H9 (cell line): ENCODE measurements around the gene ZNF681. TPM values are rescaled to one million over a fixed set of nuclear protein-coding genes. Genes with fewer than 3 reads are reported as not detected.

ENCODE experiments used
- DNase-seq: peaks from one replicate; pipeline ENCODE4 v3.0.0-alpha.2; 2017
- H2AFZ ChIP-seq: one replicate; pipeline ENCODE4 v1.6.1; 2013; ENCODE audit warnings: mild to moderate bottlenecking, low read length, control low read depth, moderate library complexity
- H2AK5ac ChIP-seq: 2 replicates; pipeline ENCODE4 v1.6.1; 2013; ENCODE audit warnings: low read length, control low read depth, mixed read lengths; ENCODE audit not compliant: insufficient read length
- H2BK120ac ChIP-seq: one replicate; pipeline ENCODE4 v1.6.1; 2013; ENCODE audit warnings: low read depth, mild to moderate bottlenecking, low read length, control low read depth, inconsistent platforms; ENCODE audit not compliant: poor library complexity, severe bottlenecking
- H2BK12ac ChIP-seq: 2 replicates; pipeline ENCODE4 v1.6.1; 2013; ENCODE audit warnings: low read length, control low read depth, mixed read lengths, low read depth; ENCODE audit not compliant: insufficient read length
- H2BK15ac ChIP-seq: 2 replicates; pipeline ENCODE4 v1.6.1; 2013; ENCODE audit warnings: low read depth, low read length, control low read depth
- H2BK20ac ChIP-seq: one replicate; pipeline ENCODE4 v1.6.1; 2013; ENCODE audit warnings: low read depth, mild to moderate bottlenecking, low read length, control low read depth, inconsistent platforms; ENCODE audit not compliant: poor library complexity, severe bottlenecking
- H2BK5ac ChIP-seq: 2 replicates; pipeline ENCODE4 v1.6.1; 2013; ENCODE audit warnings: low read length, control low read depth, mixed read lengths; ENCODE audit not compliant: insufficient read length
- H3K14ac ChIP-seq: 2 replicates; pipeline ENCODE4 v1.6.1; 2013; ENCODE audit warnings: low read length, control low read depth; ENCODE audit not compliant: insufficient read depth
- H3K18ac ChIP-seq: 2 replicates; pipeline ENCODE4 v1.6.1; 2013; ENCODE audit warnings: low read depth, mild to moderate bottlenecking, mixed read lengths, low read length, control low read depth; ENCODE audit not compliant: insufficient read length
- H3K23ac ChIP-seq: 2 replicates; pipeline ENCODE4 v1.6.1; 2013; ENCODE audit warnings: low read length, control low read depth, mixed read lengths, low read depth; ENCODE audit not compliant: insufficient read length
- H3K23me2 ChIP-seq: 2 replicates; pipeline ENCODE4 v1.6.1; 2013; ENCODE audit warnings: low read depth, mild to moderate bottlenecking, mixed read lengths, low read length, control low read depth; ENCODE audit not compliant: insufficient read length, poor library complexity, severe bottlenecking
- H3K27ac ChIP-seq: 2 replicates; pipeline ENCODE4 v1.5.1; 2013; ENCODE audit warnings: low read length, control low read depth, mixed read lengths, low read depth; ENCODE audit not compliant: insufficient read length
- H3K27me3 ChIP-seq: 2 replicates; pipeline ENCODE4 v1.6.1; 2013; ENCODE audit warnings: low read length, control low read depth, inconsistent platforms; ENCODE audit not compliant: insufficient read depth
- H3K4ac ChIP-seq: 2 replicates; pipeline ENCODE4 v1.6.1; 2013; ENCODE audit warnings: low read depth, mild to moderate bottlenecking, control low read depth, inconsistent platforms, low read length, moderate library complexity
- H3K4me1 ChIP-seq: 2 replicates; pipeline ENCODE4 v1.6.1; 2013; ENCODE audit warnings: low read length, control low read depth, inconsistent platforms; ENCODE audit not compliant: insufficient read depth
- H3K4me2 ChIP-seq: 2 replicates; pipeline ENCODE4 v1.6.1; 2013; ENCODE audit warnings: low read length, control low read depth, mixed read lengths; ENCODE audit not compliant: insufficient read length, insufficient read depth
- H3K56ac ChIP-seq: 2 replicates; pipeline ENCODE4 v1.6.1; 2013; ENCODE audit warnings: low read depth, mild to moderate bottlenecking, mixed read lengths, low read length, control low read depth; ENCODE audit not compliant: insufficient read length
- H3K79me1 ChIP-seq: 2 replicates; pipeline ENCODE4 v1.6.1; 2013; ENCODE audit warnings: low read depth, mild to moderate bottlenecking, moderate library complexity, low read length, control low read depth, inconsistent platforms; ENCODE audit not compliant: insufficient read depth, poor library complexity, severe bottlenecking
- H3K79me2 ChIP-seq: 2 replicates; pipeline ENCODE4 v1.6.1; 2013; ENCODE audit warnings: low read length, control low read depth, inconsistent platforms; ENCODE audit not compliant: insufficient read depth
- H3K9ac ChIP-seq: 2 replicates; pipeline ENCODE4 v1.6.1; 2013; ENCODE audit warnings: low read length, control low read depth, mixed read lengths; ENCODE audit not compliant: insufficient read length; ENCODE audit errors: extremely low read depth
- H3K9me3 ChIP-seq: one replicate; pipeline ENCODE4 v1.6.1; 2013; ENCODE audit warnings: low read depth, low read length, inconsistent platforms; ENCODE audit not compliant: control insufficient read depth
- H3T11ph ChIP-seq: one replicate; pipeline ENCODE4 v1.6.1; 2013; ENCODE audit warnings: mild to moderate bottlenecking, low read length, control low read depth, inconsistent platforms
- H4K20me1 ChIP-seq: one replicate; pipeline ENCODE4 v1.6.1; 2013; ENCODE audit not compliant: control insufficient read depth, insufficient read length, insufficient read depth
- H4K5ac ChIP-seq: 2 replicates; pipeline ENCODE4 v1.6.1; 2013; ENCODE audit warnings: low read depth, mild to moderate bottlenecking, mixed read lengths, low read length, control low read depth; ENCODE audit not compliant: insufficient read length
- H4K8ac ChIP-seq: replicated peaks from 2 replicates; pipeline ENCODE4 v1.6.1; 2013; ENCODE audit warnings: low read length, control low read depth, mixed read lengths, low read depth; ENCODE audit not compliant: insufficient read length
- H4K91ac ChIP-seq: 2 replicates; pipeline ENCODE4 v1.6.1; 2013; ENCODE audit warnings: low read depth, mild to moderate bottlenecking, moderate library complexity, mixed read lengths, low read length, control low read depth; ENCODE audit not compliant: insufficient read length
- H3K27ac Mint-ChIP-seq, 3 experiments: 2 replicates in 2 of 3; 3 replicates in 1 of 3; pipeline ENCODE4 v1.8.0; 2020 to 2021; ENCODE audit warnings: mixed read lengths in 3 of 3, mild to moderate bottlenecking in 1 of 3, moderate library complexity in 1 of 3
- H3K27me3 Mint-ChIP-seq: 2 replicates; pipeline ENCODE4 v1.8.0; 2021; ENCODE audit warnings: low read depth, mild to moderate bottlenecking, moderate library complexity, mixed read lengths
- H3K36me3 Mint-ChIP-seq, 3 experiments: 2 replicates in 2 of 3; 3 replicates in 1 of 3; pipeline ENCODE4 v1.8.0; 2020 to 2021; ENCODE audit warnings: low read depth in 3 of 3, mixed read lengths in 3 of 3; ENCODE audit not compliant: insufficient read depth in 1 of 3
- H3K4me1 Mint-ChIP-seq, 2 experiments: 2 replicates each; pipeline ENCODE4 v1.8.0; 2020; ENCODE audit warnings: mixed read lengths in 2 of 2
- H3K4me3 Mint-ChIP-seq, 2 experiments: 2 replicates in 1 of 2; 3 replicates in 1 of 2; pipeline ENCODE4 v1.8.0; 2020 to 2021; ENCODE audit warnings: mild to moderate bottlenecking in 2 of 2, mixed read lengths in 2 of 2, moderate library complexity in 1 of 2
- H3K9me3 Mint-ChIP-seq, 2 experiments: 2 replicates in 1 of 2; 3 replicates in 1 of 2; pipeline ENCODE4 v1.8.0; 2020; ENCODE audit warnings: mild to moderate bottlenecking in 2 of 2, mixed read lengths in 2 of 2, moderate library complexity in 1 of 2
- WGBS: extraction: QIAGEN DNeasy Blood & Tissue Kit; methylation state at CpG from one replicate; pipeline ENCODE4 v1.1.7; 2013; ENCODE audit warnings: missing lambda C conversion rate, low lambda C conversion rate, mixed read lengths; ENCODE audit not compliant: insufficient read length; ENCODE audit errors: extremely low coverage; 5-methylcytosine and 5-hydroxymethylcytosine counted together
- total RNA-seq: library from RNA; stranded (reverse); gene quantifications from 2 replicates; pipeline ENCODE4 v1.2.1, GENCODE V29; 2021
- TF ChIP-seq, protein P1 (sequence below): fragments of 200-600 bp; sonication (generic); conservative IDR thresholded peaks from 3 replicates; pipeline ENCODE4 v1.8.0; 2021; ENCODE audit warnings: antibody characterized with exemption, mild to moderate bottlenecking

Gene ZNF681
- total RNA-seq, 1 experiment from 2014 or later: 10.4 TPM

- no peak overlapping the region for H3K9ac ChIP-seq
- H2BK15ac ChIP-seq: no peak overlapping the region
- no peak overlapping the region for H3K14ac ChIP-seq
- H3K4me3 Mint-ChIP-seq: no peak overlapping the region
- H3T11ph ChIP-seq: no peak overlapping the region
- WGBS: no CpG with 5 or more reads among the region's 5 CpGs
- H3K27me3 ChIP-seq: no peaks in the 10 kb centered on the region
- no peaks in the 10 kb centered on the region for H3K9me3 ChIP-seq
- H4K91ac ChIP-seq: no peak overlapping the region
- H3K56ac ChIP-seq: no peak overlapping the region
- H2BK120ac ChIP-seq: no peak overlapping the region
- no peak overlapping the region for H2AK5ac ChIP-seq
- peaks cover 28 to 37% of the 10 kb centered on the region in 2 experiments for H3K4me1 Mint-ChIP-seq
- H2BK20ac ChIP-seq: no peak overlapping the region
- no peak overlapping the region for H4K5ac ChIP-seq
- no peak overlapping the region for H4K8ac ChIP-seq
- H3K79me1 ChIP-seq: peaks cover 4% of the 10 kb centered on the region
- H3K4me1 ChIP-seq: no peaks in the 10 kb centered on the region
- H2BK12ac ChIP-seq: no peak overlapping the region
- H3K27ac Mint-ChIP-seq: no peak overlapping the region
- H3K4me2 ChIP-seq: no peak overlapping the region
- H3K27me3 Mint-ChIP-seq: no peaks in the 10 kb centered on the region
- H3K23me2 ChIP-seq: no peaks in the 10 kb centered on the region
- H2AFZ ChIP-seq: no peak overlapping the region
- H3K9me3 Mint-ChIP-seq: no peaks in the 10 kb centered on the region; a peak in 2 of 5 replicates
- H4K20me1 ChIP-seq: no peaks in the 10 kb centered on the region
- H2BK5ac ChIP-seq: no peak overlapping the region
- no peak overlapping the region for H3K18ac ChIP-seq
- H3K79me2 ChIP-seq: peaks cover 4% of the 10 kb centered on the region; the same call in 1 of the 2 replicates
- no peak overlapping the region for H3K4ac ChIP-seq
- peaks cover 6 to 15% (median 7%) of the 10 kb centered on the region in 3 experiments; a peak in 5 of 7 replicates for H3K36me3 Mint-ChIP-seq
- TF ChIP-seq, protein P1, sequence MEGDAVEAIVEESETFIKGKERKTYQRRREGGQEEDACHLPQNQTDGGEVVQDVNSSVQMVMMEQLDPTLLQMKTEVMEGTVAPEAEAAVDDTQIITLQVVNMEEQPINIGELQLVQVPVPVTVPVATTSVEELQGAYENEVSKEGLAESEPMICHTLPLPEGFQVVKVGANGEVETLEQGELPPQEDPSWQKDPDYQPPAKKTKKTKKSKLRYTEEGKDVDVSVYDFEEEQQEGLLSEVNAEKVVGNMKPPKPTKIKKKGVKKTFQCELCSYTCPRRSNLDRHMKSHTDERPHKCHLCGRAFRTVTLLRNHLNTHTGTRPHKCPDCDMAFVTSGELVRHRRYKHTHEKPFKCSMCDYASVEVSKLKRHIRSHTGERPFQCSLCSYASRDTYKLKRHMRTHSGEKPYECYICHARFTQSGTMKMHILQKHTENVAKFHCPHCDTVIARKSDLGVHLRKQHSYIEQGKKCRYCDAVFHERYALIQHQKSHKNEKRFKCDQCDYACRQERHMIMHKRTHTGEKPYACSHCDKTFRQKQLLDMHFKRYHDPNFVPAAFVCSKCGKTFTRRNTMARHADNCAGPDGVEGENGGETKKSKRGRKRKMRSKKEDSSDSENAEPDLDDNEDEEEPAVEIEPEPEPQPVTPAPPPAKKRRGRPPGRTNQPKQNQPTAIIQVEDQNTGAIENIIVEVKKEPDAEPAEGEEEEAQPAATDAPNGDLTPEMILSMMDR: no peak
- no peak for DNase-seq
- no peak overlapping the region for H3K23ac ChIP-seq
- no peak overlapping the region for H3K27ac ChIP-seq
Measured at GRCh38 chr19:23799321-23799720, 40.6 kb upstream of the ZNF681 start.
